ENCODE data around the gene ETV2. TPM values are rescaled to one million over a fixed set of nuclear protein-coding genes. Genes with fewer than 3 reads are reported as not detected.
"Not testable (repeated sequence)": the region's sequence is repeated elsewhere in the genome, so short reads cannot be mapped to it uniquely, and the experiment has no call there.

Gene ETV2
- polyA plus RNA-seq, 1 donor from 2014 or later: 0.58 TPM

- H3K27ac ChIP-seq (ENCODE audit: low read length): no peak overlapping the region
- H4K20me1 ChIP-seq (ENCODE audit: insufficient read depth): no peaks in the 10 kb centered on the region
- H3K36me3 ChIP-seq (ENCODE audit: insufficient read depth, low read length): no peaks in the 10 kb centered on the region
- no peaks in the 10 kb centered on the region for H3K9me3 ChIP-seq (ENCODE audit: low read length)
- no peak overlapping the region for H3K4me2 ChIP-seq (ENCODE audit: low read length)
- H3K9ac ChIP-seq (ENCODE audit: low read length): no peak overlapping the region
- no peaks in the 10 kb centered on the region for H3K9me2 ChIP-seq (ENCODE audit: insufficient read depth, low read length)
- peaks cover 16% of the 10 kb centered on the region for H3K27me3 ChIP-seq (ENCODE audit: insufficient read depth, low read depth, low read length)
- TF ChIP-seq MXI1 (conservative IDR thresholded peaks at IDR 0.05; ENCODE audit: poor library complexity, severe bottlenecking) (no peak), CTCF (IDR thresholded peaks at IDR 0.05; ENCODE audit: poor library complexity, severe bottlenecking) (no peak), EZH2 (IDR thresholded peaks at IDR 0.05; ENCODE audit: borderline replicate concordance, insufficient read depth, low read length, poor library complexity, severe bottlenecking) (no peak), EP300 (conservative IDR thresholded peaks at IDR 0.05; ENCODE audit: poor library complexity, severe bottlenecking) (no peak), SMC3 (conservative IDR thresholded peaks at IDR 0.05; ENCODE audit: poor library complexity) (no peak), TAF1 (IDR thresholded peaks at IDR 0.05; ENCODE audit: low read depth) (no peak), RAD21 (conservative IDR thresholded peaks at IDR 0.05) (no peak), POLR2AphosphoS5 (IDR thresholded peaks at IDR 0.05) (no peak)
- TF ChIP-seq, protein P1, sequence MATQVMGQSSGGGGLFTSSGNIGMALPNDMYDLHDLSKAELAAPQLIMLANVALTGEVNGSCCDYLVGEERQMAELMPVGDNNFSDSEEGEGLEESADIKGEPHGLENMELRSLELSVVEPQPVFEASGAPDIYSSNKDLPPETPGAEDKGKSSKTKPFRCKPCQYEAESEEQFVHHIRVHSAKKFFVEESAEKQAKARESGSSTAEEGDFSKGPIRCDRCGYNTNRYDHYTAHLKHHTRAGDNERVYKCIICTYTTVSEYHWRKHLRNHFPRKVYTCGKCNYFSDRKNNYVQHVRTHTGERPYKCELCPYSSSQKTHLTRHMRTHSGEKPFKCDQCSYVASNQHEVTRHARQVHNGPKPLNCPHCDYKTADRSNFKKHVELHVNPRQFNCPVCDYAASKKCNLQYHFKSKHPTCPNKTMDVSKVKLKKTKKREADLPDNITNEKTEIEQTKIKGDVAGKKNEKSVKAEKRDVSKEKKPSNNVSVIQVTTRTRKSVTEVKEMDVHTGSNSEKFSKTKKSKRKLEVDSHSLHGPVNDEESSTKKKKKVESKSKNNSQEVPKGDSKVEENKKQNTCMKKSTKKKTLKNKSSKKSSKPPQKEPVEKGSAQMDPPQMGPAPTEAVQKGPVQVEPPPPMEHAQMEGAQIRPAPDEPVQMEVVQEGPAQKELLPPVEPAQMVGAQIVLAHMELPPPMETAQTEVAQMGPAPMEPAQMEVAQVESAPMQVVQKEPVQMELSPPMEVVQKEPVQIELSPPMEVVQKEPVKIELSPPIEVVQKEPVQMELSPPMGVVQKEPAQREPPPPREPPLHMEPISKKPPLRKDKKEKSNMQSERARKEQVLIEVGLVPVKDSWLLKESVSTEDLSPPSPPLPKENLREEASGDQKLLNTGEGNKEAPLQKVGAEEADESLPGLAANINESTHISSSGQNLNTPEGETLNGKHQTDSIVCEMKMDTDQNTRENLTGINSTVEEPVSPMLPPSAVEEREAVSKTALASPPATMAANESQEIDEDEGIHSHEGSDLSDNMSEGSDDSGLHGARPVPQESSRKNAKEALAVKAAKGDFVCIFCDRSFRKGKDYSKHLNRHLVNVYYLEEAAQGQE (IDR thresholded peaks at IDR 0.05; ENCODE audit: borderline replicate concordance): no peak
- no peak overlapping the region for H2AFZ ChIP-seq (ENCODE audit: low read depth, low read length)
- no peaks in the 10 kb centered on the region for H3K79me2 ChIP-seq (replicated peaks; ENCODE audit: insufficient read depth, low read length)
- H3F3A ChIP-seq (ENCODE audit: insufficient read depth, low read length, poor library complexity, severe bottlenecking): no peaks in the 10 kb centered on the region
- no peak overlapping the region for H3K4me3 ChIP-seq (ENCODE audit: low read length)
Observed at GRCh38 chr19:35675589-35676140, 34.1 kb downstream of the ETV2 start.

GRCh38 chr19:35689836-35690235 lies 48.3 kb downstream of the ETV2 start:
- Histone ChIP-seq H3K9ac (ENCODE audit: low read length) (no peak overlapping the region), H4K20me1 (ENCODE audit: insufficient read depth) (no peaks in the 10 kb centered on the region), H3K4me3 (ENCODE audit: low read length) (no peak overlapping the region), H3K27ac (ENCODE audit: low read length) (no peak overlapping the region), H3K9me3 (ENCODE audit: low read length) (no peaks in the 10 kb centered on the region), H3K27me3 (ENCODE audit: insufficient read depth, low read depth, low read length) (no peaks in the 10 kb centered on the region), H3K9me2 (ENCODE audit: insufficient read depth, low read length) (no peaks in the 10 kb centered on the region), H3F3A (ENCODE audit: insufficient read depth, low read length, poor library complexity, severe bottlenecking) (no peaks in the 10 kb centered on the region), H3K36me3 (ENCODE audit: insufficient read depth, low read length) (no peaks in the 10 kb centered on the region), H3K4me2 (ENCODE audit: low read length) (no peak overlapping the region), H2AFZ (ENCODE audit: low read depth, low read length) (no peak overlapping the region), H3K79me2 (replicated peaks; ENCODE audit: insufficient read depth, low read length) (no peaks in the 10 kb centered on the region)
- TF ChIP-seq POLR2AphosphoS5 (IDR thresholded peaks at IDR 0.05) (no peak), TAF1 (IDR thresholded peaks at IDR 0.05; ENCODE audit: low read depth) (no peak), SMC3 (conservative IDR thresholded peaks at IDR 0.05; ENCODE audit: poor library complexity) (no peak), EZH2 (IDR thresholded peaks at IDR 0.05; ENCODE audit: borderline replicate concordance, insufficient read depth, low read length, poor library complexity, severe bottlenecking) (no peak), CTCF (IDR thresholded peaks at IDR 0.05; ENCODE audit: poor library complexity, severe bottlenecking) (no peak), RAD21 (conservative IDR thresholded peaks at IDR 0.05) (no peak), MXI1 (conservative IDR thresholded peaks at IDR 0.05; ENCODE audit: poor library complexity, severe bottlenecking) (no peak), EP300 (conservative IDR thresholded peaks at IDR 0.05; ENCODE audit: poor library complexity, severe bottlenecking) (no peak)
- TF ChIP-seq, protein P1 (IDR thresholded peaks at IDR 0.05; ENCODE audit: borderline replicate concordance): no peak

GRCh38 chr19:35691106-35691505 lies 49.6 kb downstream of the ETV2 start:
- H3K9ac ChIP-seq (ENCODE audit: low read length); H3K36me3 ChIP-seq (ENCODE audit: insufficient read depth, low read length); H3K27me3 ChIP-seq (ENCODE audit: insufficient read depth, low read depth, low read length); H2AFZ ChIP-seq (ENCODE audit: low read depth, low read length); H3K4me2 ChIP-seq (ENCODE audit: low read length); H3K9me2 ChIP-seq (ENCODE audit: insufficient read depth, low read length); H3F3A ChIP-seq (ENCODE audit: insufficient read depth, low read length, poor library complexity, severe bottlenecking); H3K27ac ChIP-seq (ENCODE audit: low read length); H3K79me2 ChIP-seq (replicated peaks; ENCODE audit: insufficient read depth, low read length); H4K20me1 ChIP-seq (ENCODE audit: insufficient read depth); H3K4me3 ChIP-seq (ENCODE audit: low read length); H3K9me3 ChIP-seq (ENCODE audit: low read length): not testable (repeated sequence)
